GM15510 (cell line): Measurements from ENCODE around the gene TRIM67.

Source experiments
- POLR2A ChIP-seq: IDR thresholded peaks from 3 replicates; pipeline ENCODE4 v1.6.1; 2011; ENCODE audit warnings: borderline replicate concordance; ENCODE audit not compliant: insufficient read length; ENCODE audit errors: extremely low read depth

Gene TRIM67

GRCh38 chr1:231155808-231156207 lies 6.0 kb upstream of the TRIM67 start:
- TF ChIP-seq POLR2A: no peak

GRCh38 chr1:231157311-231157710 lies 4.5 kb upstream of the TRIM67 start:
- no peak for TF ChIP-seq POLR2A

DNA sequence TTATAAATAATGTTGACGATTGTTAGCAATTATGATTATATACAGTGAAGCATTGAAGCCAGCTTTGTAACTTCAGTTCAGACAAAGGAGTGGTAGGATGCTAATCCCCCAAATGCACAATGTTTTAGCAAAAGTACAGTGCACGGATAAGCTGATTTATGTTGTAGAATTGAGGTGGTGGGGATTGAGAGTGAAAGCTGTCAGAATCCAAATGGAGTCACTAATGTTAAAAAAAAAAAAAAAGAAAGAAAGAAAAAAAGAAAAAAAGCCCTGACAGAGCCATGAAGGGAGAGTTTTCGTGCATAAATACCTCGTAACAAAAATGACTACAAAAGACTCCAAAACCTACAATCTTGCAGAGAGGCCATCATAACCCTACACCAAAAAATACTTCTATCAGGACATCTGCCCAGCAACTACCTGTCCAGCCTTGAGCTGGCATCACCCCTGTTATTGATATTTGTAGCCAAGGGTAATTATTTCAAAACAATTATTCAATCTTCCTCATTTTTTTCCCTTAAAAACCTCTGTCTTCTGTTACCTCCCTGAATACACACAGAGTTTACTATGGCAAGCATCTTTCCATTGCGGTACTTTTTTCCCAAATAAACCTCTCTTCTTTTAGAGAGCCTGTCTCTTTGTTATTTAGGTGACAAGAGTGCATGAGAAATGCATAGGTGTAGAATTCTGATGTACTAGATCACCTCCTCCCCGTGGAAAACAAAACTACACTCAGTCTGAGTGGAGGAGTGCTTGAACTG lies 2.5 kb upstream of the TRIM67 start:
- TF ChIP-seq POLR2A: no peak

DNA sequence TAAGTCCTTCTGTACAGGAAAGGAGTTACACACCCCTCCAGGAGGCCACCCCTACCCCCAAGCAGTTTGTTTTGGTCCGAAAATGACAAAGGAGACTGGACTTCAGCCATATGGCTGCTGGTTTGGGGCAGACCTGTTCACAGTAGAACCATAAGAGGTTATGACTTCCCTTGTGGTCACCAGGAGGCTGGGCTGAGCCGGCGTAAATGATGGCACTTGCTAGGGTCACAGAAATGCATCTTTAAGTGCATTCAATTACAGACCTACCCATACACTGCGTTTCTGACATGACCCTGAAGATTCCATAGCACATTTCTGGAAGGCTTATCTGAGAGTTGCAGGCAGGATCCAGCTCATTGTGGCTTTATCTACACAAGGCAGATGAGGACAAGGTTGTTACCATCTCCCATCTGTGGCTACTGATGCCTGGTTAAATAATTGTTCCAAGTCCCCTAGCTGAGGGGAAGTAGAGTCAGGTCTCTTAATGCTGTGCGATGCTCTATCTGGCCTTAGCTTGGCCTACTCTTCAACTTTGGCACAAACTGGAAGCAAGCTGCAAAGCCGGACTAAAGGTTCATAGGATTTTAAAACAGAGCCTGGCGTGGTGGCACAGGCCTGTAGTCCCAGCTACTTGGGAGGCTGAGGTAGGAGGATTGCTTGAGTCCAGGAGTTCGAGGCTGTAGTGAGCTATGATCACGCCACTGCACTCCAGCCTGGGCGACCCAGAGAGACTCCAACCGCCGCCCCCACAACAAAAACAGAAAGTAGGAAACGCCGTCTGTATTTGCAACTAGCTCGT lies 1.7 kb upstream of the TRIM67 start:
- no peak for TF ChIP-seq POLR2A

GRCh38 chr1:231160895-231161666 lies 777 bp upstream of the TRIM67 start:
- no peak for TF ChIP-seq POLR2A

- no peak for TF ChIP-seq POLR2A
These were observed 575 bp downstream of the TRIM67 start for GRCh38 chr1:231162297-231162969.

DNA sequence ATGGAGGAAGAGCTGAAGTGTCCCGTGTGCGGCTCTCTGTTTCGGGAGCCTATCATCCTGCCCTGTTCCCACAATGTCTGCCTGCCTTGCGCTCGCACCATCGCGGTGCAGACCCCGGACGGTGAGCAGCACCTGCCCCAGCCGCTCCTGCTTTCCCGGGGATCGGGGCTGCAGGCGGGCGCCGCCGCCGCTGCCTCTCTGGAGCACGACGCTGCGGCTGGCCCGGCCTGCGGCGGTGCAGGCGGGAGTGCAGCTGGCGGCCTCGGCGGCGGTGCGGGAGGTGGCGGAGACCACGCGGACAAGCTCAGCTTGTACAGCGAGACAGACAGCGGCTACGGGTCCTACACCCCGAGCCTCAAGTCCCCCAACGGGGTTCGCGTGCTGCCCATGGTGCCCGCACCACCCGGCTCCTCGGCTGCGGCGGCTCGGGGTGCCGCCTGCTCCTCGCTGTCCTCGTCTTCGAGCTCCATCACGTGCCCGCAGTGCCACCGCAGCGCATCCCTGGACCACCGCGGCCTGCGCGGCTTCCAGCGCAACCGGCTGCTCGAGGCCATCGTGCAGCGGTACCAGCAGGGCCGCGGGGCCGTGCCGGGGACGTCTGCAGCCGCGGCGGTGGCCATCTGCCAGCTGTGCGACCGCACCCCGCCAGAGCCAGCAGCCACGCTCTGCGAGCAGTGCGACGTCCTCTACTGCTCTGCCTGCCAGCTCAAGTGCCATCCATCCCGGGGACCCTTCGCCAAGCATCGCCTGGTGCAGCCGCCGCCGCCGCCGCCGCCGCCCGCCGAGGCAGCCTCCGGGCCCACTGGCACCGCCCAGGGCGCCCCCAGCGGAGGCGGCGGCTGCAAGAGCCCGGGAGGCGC lies 1.3 kb downstream of the TRIM67 start:
- no peak for TF ChIP-seq POLR2A

DNA sequence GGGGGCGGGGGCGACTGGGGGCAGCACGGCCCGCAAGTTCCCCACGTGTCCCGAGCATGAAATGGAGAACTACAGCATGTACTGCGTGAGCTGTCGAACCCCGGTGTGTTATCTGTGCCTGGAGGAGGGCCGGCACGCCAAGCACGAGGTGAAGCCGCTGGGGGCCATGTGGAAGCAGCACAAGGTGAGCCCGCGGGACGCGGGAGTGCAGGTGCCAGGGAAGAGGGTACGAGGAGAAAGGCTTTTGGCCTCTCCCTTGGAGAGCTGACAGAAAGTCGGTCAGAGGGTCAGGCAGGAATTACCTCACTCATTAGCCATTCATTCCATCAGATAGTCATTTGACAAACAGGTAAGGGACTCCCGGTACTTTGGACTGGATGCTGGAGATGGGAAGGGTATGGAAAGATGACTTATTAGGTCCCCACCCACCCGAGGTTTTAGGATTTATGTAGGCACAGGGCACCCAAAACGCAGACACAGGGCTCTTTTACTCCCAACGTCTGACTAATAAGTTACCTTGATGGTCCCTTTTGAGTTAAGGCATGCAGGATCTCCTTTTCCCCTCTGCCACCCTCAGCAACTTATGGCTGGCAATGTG lies 2.1 kb downstream of the TRIM67 start:
- no peak for TF ChIP-seq POLR2A

- TF ChIP-seq POLR2A: no peak
These were observed 3.5 kb downstream of the TRIM67 start for GRCh38 chr1:231165371-231165770.

GRCh38 chr1:231166398-231166797 lies 4.5 kb downstream of the TRIM67 start:
- TF ChIP-seq POLR2A: no peak

GRCh38 chr1:231170875-231171274 lies 9.0 kb downstream of the TRIM67 start:
- TF ChIP-seq POLR2A: no peak

GRCh38 chr1:231171623-231172197 lies 9.9 kb downstream of the TRIM67 start:
- no peak for TF ChIP-seq POLR2A

GRCh38 chr1:231172411-231172810 lies 10.6 kb downstream of the TRIM67 start:
- no peak for TF ChIP-seq POLR2A
